ENCODE measurements around the gene AP4E1. TPM values are rescaled to one million over a fixed set of nuclear protein-coding genes. Genes with fewer than 3 reads are reported as not detected.
A peak's percentile ranks its signal among the peaks of the same experiment; 100 is the strongest.

Gene AP4E1
- total and polyA plus RNA-seq, 2 donors (not counting 3 experiments of a cell fraction or from before 2014, with no cell fraction given): 1.6 to 9.8 TPM

- Histone ChIP-seq H2AFZ (ENCODE audit: low read depth, low read length) (no peak overlapping the region), H3K36me3 (ENCODE audit: control insufficient read depth in 2 of 2, extremely low read depth in 1 of 2, insufficient read depth in 2 of 2, low read length in 2 of 2) (peaks cover 0 to 2% of the 10 kb centered on the region in 2 experiments), H3K9me1 (replicated peaks; ENCODE audit: control insufficient read depth, extremely low read depth, insufficient read depth, low read length) (no peaks in the 10 kb centered on the region), H3K4me1 (ENCODE audit: control insufficient read depth, extremely low read depth, insufficient read depth, low read length) (peaks cover 10% of the 10 kb centered on the region), H3K4me2 (ENCODE audit: insufficient read depth, low read length) (peak overlapping the region; percentile 31), H3K27ac (ENCODE audit: insufficient read depth, low read depth, low read length) (no peak overlapping the region), H3K9me3 (replicated peaks; ENCODE audit: control insufficient read depth, insufficient read depth, low read length) (no peaks in the 10 kb centered on the region), H3K27me3 (ENCODE audit: control insufficient read depth in 2 of 2, insufficient read depth in 2 of 2, low read length in 2 of 2) (no peaks in the 10 kb centered on the region), H3K4me3 (replicated peaks in 1 of 3; ENCODE audit: insufficient read depth in 1 of 3, low read depth in 1 of 3, low read length in 3 of 3) (no peak overlapping the region), H3K79me2 (ENCODE audit: control insufficient read depth, insufficient read depth, low read length) (no peaks in the 10 kb centered on the region), H3K9ac (replicated peaks; ENCODE audit: extremely low read depth, insufficient read depth, low read length) (no peak overlapping the region), H4K20me1 (replicated peaks; ENCODE audit: control insufficient read depth, extremely low read depth, insufficient read depth, low read length) (no peaks in the 10 kb centered on the region)
- no peak for TF ChIP-seq POLR2AphosphoS5 (IDR thresholded peaks at IDR 0.05; ENCODE audit: insufficient read depth, low read depth, low read length)
- no peak for TF ChIP-seq FOS (IDR thresholded peaks at IDR 0.05; ENCODE audit: borderline replicate concordance, insufficient read depth, low read length)
- no peak for TF ChIP-seq EZH2 (IDR thresholded peaks at IDR 0.05; ENCODE audit: borderline replicate concordance, low read depth, low read length, severe bottlenecking)
- peak; percentile 72 for TF ChIP-seq GATA2 (IDR thresholded peaks at IDR 0.05; ENCODE audit: insufficient read depth, insufficient read length, low read depth, low read length)
- TF ChIP-seq MYC (IDR thresholded peaks at IDR 0.05; ENCODE audit: low read depth, low read length): no peak
- CTCF ChIA-PET: no interaction called here
- dilution Hi-C loops (cut with MboI; ENCODE audit: extremely low pct_ligation_motif_present, low sequenced_read_pairs) (no loop called here), intact Hi-C loops (cut with micrococcal nuclease) (no loop called here)
- FAIRE-seq: peak; percentile 4
- peak; percentile 39 for DNase-seq (ENCODE audit: low read depth, low spot score)
- BruUV-seq (replicated peaks): no TSS peak
- POLR2A ChIA-PET: no interaction called here
These were observed 102.7 kb downstream of the AP4E1 start for GRCh38 chr15:51011212-51011611.

GRCh38 chr15:51016615-51017014, 108.1 kb downstream of the AP4E1 start:
- H3K27ac ChIP-seq (ENCODE audit: insufficient read depth, low read depth, low read length): no peak overlapping the region
- H3K4me1 ChIP-seq (ENCODE audit: control insufficient read depth, extremely low read depth, insufficient read depth, low read length): no peaks in the 10 kb centered on the region
- DNase-seq (ENCODE audit: low read depth, low spot score) (no peak), FAIRE-seq (no peak)
- no peak overlapping the region for H3K4me2 ChIP-seq (ENCODE audit: insufficient read depth, low read length)
- no peaks in the 10 kb centered on the region for H3K27me3 ChIP-seq (ENCODE audit: control insufficient read depth in 2 of 2, insufficient read depth in 2 of 2, low read length in 2 of 2)
- TF ChIP-seq POLR2AphosphoS5 (IDR thresholded peaks at IDR 0.05; ENCODE audit: insufficient read depth, low read depth, low read length): no peak
- no peak for TF ChIP-seq CTCF (IDR thresholded peaks at IDR 0.05; ENCODE audit: extremely low read depth in 1 of 2, insufficient read depth in 1 of 2, low read depth in 1 of 2, low read length in 2 of 2)
- no peak for TF ChIP-seq FOS (IDR thresholded peaks at IDR 0.05; ENCODE audit: borderline replicate concordance, insufficient read depth, low read length)
- H2AFZ ChIP-seq (ENCODE audit: low read depth, low read length): no peak overlapping the region
- H4K20me1 ChIP-seq (replicated peaks; ENCODE audit: control insufficient read depth, extremely low read depth, insufficient read depth, low read length): no peaks in the 10 kb centered on the region
- no peaks in the 10 kb centered on the region for H3K79me2 ChIP-seq (ENCODE audit: control insufficient read depth, insufficient read depth, low read length)
- H3K36me3 ChIP-seq (ENCODE audit: control insufficient read depth in 2 of 2, extremely low read depth in 1 of 2, insufficient read depth in 2 of 2, low read length in 2 of 2): no peaks in the 10 kb centered on the region
- H3K9me3 ChIP-seq (replicated peaks; ENCODE audit: control insufficient read depth, insufficient read depth, low read length): no peaks in the 10 kb centered on the region
- BruUV-seq (replicated peaks): no TSS peak
- CTCF ChIA-PET: no interaction called here
- no peak overlapping the region for H3K9ac ChIP-seq (replicated peaks; ENCODE audit: extremely low read depth, insufficient read depth, low read length)
- dilution Hi-C loops (cut with MboI; ENCODE audit: extremely low pct_ligation_motif_present, low sequenced_read_pairs) (no loop called here), intact Hi-C loops (cut with micrococcal nuclease) (no loop called here)
- no peak overlapping the region for H3K4me3 ChIP-seq (replicated peaks in 1 of 3; ENCODE audit: insufficient read depth in 1 of 3, low read depth in 1 of 3, low read length in 3 of 3)
- no peaks in the 10 kb centered on the region for H3K9me1 ChIP-seq (replicated peaks; ENCODE audit: control insufficient read depth, extremely low read depth, insufficient read depth, low read length)
- POLR2A ChIA-PET: no interaction called here

Data from endothelial cell of umbilical vein (primary cell).